ENCODE data around the gene NOLC1.

- no peak for TF ChIP-seq CTCF (IDR thresholded peaks at IDR 0.05)
- TF ChIP-seq POLR2A (IDR thresholded peaks at IDR 0.05): no peak
Measured at GRCh38 chr10:102157224-102157623, 5.0 kb downstream of the NOLC1 start.
